Tibial nerve (tissue), 3 donors: ENCODE data around the gene SHQ1.

Experiments used
- CTCF ChIP-seq, 5 experiments: fragments of 200-600 bp in 3 of 5; fragments of 450-650 bp in 2 of 5; sonication (generic) in 3 of 5; IDR thresholded peaks; one replicate each; pipeline ENCODE4 v1.5.1; 2016 to 2019; ENCODE audit warnings: antibody characterized with exemption in 5 of 5, mild to moderate bottlenecking in 3 of 5, moderate library complexity in 2 of 5
- POLR2A ChIP-seq, 2 donors: fragments of 450-650 bp; IDR thresholded peaks; one replicate each; pipeline ENCODE4 v1.6.1; 2017; ENCODE audit warnings: antibody characterized with exemption in 2 of 2, mild to moderate bottlenecking in 2 of 2, moderate library complexity in 2 of 2

- TF ChIP-seq CTCF (IDR thresholded peaks at IDR 0.05): no peak
- TF ChIP-seq POLR2A (IDR thresholded peaks at IDR 0.05): no peak
These were observed 123.0 kb downstream of the SHQ1 start for GRCh38 chr3:72725229-72725628.
